A549 (cell line): ENCODE results near the gene KNDC1. TPM values are rescaled to one million over a fixed set of nuclear protein-coding genes. Genes with fewer than 3 reads are reported as not detected.

Experiments
- ATAC-seq, 2 experiments: fragments of 200-7000 bp in 1 of 2; fragments of >200 bp in 1 of 2; cut with Nextera tagmentation in 1 of 2; cut with Tn5 transposase in 1 of 2; 3 replicates each; pipeline versions ENCODE4 v1.8.0 to v1.9.1; 2018 to 2020; ENCODE audit warnings: mild to moderate bottlenecking in 1 of 2, moderate library complexity in 1 of 2
- CTCF ChIA-PET: fragments of 300-600 bp; sonication (Branson Sonifier 250); formaldehyde crosslinking; extraction: SDS; loops from one replicate; lab custom pipeline; 2021; ENCODE audit warnings: antibody characterized with exemption, inconsistent platforms; lab: Yijun Ruan, JAX
- POLR2A ChIA-PET: fragments of 350-600 bp; formaldehyde crosslinking; extraction: SDS; loops from one replicate; lab custom pipeline; 2021; ENCODE audit warnings: antibody characterized with exemption, inconsistent platforms; lab: Yijun Ruan, JAX
- DNase-seq, 2 experiments: peaks; one replicate each; pipeline versions ENCODE4 v3.0.0 to v3.0.0-alpha.2; 2011 to 2016; ENCODE audit warnings: low read depth in 1 of 2, low spot score in 1 of 2
- FAIRE-seq: peaks from 2 replicates; lab custom pipeline; 2011; peaks lifted over from hg19 to GRCh38; lab: Jason Lieb, UNC
- H3K27ac ChIP-seq, 2 experiments: fragments of >200 bp; sonication (Bioruptor Twin); formaldehyde crosslinking; 3 replicates each; pipeline ENCODE4 v1.5.1; 2016 to 2017
- H3K4me1 ChIP-seq: fragments of >200 bp; sonication (Bioruptor Twin); formaldehyde crosslinking; 3 replicates; pipeline ENCODE4 v1.6.1; 2016
- H3K4me2 ChIP-seq: fragments of >200 bp; sonication (Bioruptor Twin); formaldehyde crosslinking; 3 replicates; pipeline ENCODE4 v1.6.1; 2016
- H3K4me3 ChIP-seq: fragments of >200 bp; sonication (Bioruptor Twin); formaldehyde crosslinking; 3 replicates; pipeline ENCODE4 v1.5.1; 2016
- H3K9me3 ChIP-seq: fragments of >200 bp; sonication (Bioruptor Twin); formaldehyde crosslinking; 3 replicates; pipeline ENCODE4 v1.6.1; 2016
- BCL3 ChIP-seq: fragments of >200 bp; sonication (Bioruptor Twin); formaldehyde crosslinking; IDR thresholded peaks from 3 replicates; pipeline ENCODE4 v1.6.1; 2016
- CBX2 ChIP-seq: fragments of 200-600 bp; sonication (generic); IDR thresholded peaks from 2 replicates; pipeline ENCODE4 v1.6.1; 2016; ENCODE audit warnings: low read depth, mild to moderate bottlenecking, borderline replicate concordance
- CBX8 ChIP-seq: fragments of 200-600 bp; sonication (generic); IDR thresholded peaks from 2 replicates; pipeline ENCODE4 v1.6.1; 2016
- CEBPB ChIP-seq, 2 experiments: fragments of >200 bp in 1 of 2; sonication (Bioruptor Twin) in 1 of 2; formaldehyde crosslinking in 1 of 2; IDR thresholded peaks; 2 replicates each; pipeline ENCODE4 v1.6.1; 2012 to 2016
- CHD4 ChIP-seq: fragments of 200-600 bp; sonication (generic); IDR thresholded peaks from 2 replicates; pipeline ENCODE4 v1.6.1; 2016; ENCODE audit warnings: antibody characterized with exemption, mild to moderate bottlenecking, borderline replicate concordance
- EHMT2 ChIP-seq: fragments of 200-600 bp; sonication (generic); IDR thresholded peaks from 2 replicates; pipeline ENCODE4 v1.6.1; 2016; ENCODE audit warnings: antibody characterized with exemption, low read depth, mild to moderate bottlenecking, moderate library complexity
- ESRRA ChIP-seq: fragments of 150-350 bp; IDR thresholded peaks from 2 replicates; pipeline ENCODE4 v1.6.1; 2014; ENCODE audit warnings: mild to moderate bottlenecking, low read length, borderline replicate concordance
- FOSB ChIP-seq: fragments of 250-450 bp; sonication (Bioruptor Pico); IDR thresholded peaks from 2 replicates; pipeline ENCODE4 v1.5.0; 2020; ENCODE audit warnings: mild to moderate bottlenecking, moderate library complexity
- FOSL2 ChIP-seq, 2 experiments: fragments of 450-650 bp in 1 of 2; fragments of >200 bp in 1 of 2; sonication (Bioruptor Twin) in 1 of 2; formaldehyde crosslinking; IDR thresholded peaks; 2 replicates each; pipeline versions ENCODE4 v1.5.0 to v1.6.1; 2016 to 2020; ENCODE audit warnings: mild to moderate bottlenecking in 1 of 2, moderate library complexity in 1 of 2
- FOXS1 ChIP-seq: fragments of 250-450 bp; sonication (Bioruptor Pico); IDR thresholded peaks from 2 replicates; pipeline ENCODE4 v1.5.0; 2020; ENCODE audit warnings: mild to moderate bottlenecking, moderate library complexity
- HEYL ChIP-seq: fragments of 250-450 bp; sonication (Bioruptor Pico); IDR thresholded peaks from 2 replicates; pipeline ENCODE4 v1.8.0; 2021; ENCODE audit warnings: mild to moderate bottlenecking, moderate library complexity
- HMGXB4 ChIP-seq: fragments of 250-450 bp; sonication (Bioruptor Pico); IDR thresholded peaks from 2 replicates; pipeline ENCODE4 v1.5.0; 2021; ENCODE audit warnings: mild to moderate bottlenecking, moderate library complexity, borderline replicate concordance
- HOXA7 ChIP-seq: fragments of 250-450 bp; sonication (Bioruptor Pico); IDR thresholded peaks from 2 replicates; pipeline ENCODE4 v1.5.0; 2020; ENCODE audit warnings: mild to moderate bottlenecking, moderate library complexity
- HOXB5 ChIP-seq: fragments of 250-450 bp; sonication (Bioruptor Pico); IDR thresholded peaks from 2 replicates; pipeline ENCODE4 v1.5.0; 2020; ENCODE audit warnings: mild to moderate bottlenecking, moderate library complexity
- JUN ChIP-seq, 2 experiments: fragments of >200 bp; sonication (Bioruptor Twin); formaldehyde crosslinking; IDR thresholded peaks; 2 replicates in 1 of 2; 3 replicates in 1 of 2; pipeline ENCODE4 v1.6.1; 2016 to 2017
- KDM1A ChIP-seq: fragments of 200-600 bp; sonication (generic); IDR thresholded peaks from 2 replicates; pipeline ENCODE4 v1.6.1; 2016; ENCODE audit warnings: low read depth, mild to moderate bottlenecking
- KDM5A ChIP-seq: fragments of 200-600 bp; sonication (generic); IDR thresholded peaks from 2 replicates; pipeline ENCODE4 v1.6.1; 2016; ENCODE audit warnings: antibody characterized with exemption, mild to moderate bottlenecking
- MAZ ChIP-seq: fragments of 150-350 bp; IDR thresholded peaks from 2 replicates; pipeline ENCODE4 v1.6.1; 2014; ENCODE audit warnings: antibody characterized with exemption, low read depth, low read length, borderline replicate concordance
- RAD21 ChIP-seq, 2 experiments: fragments of >200 bp in 1 of 2; sonication (Bioruptor Twin) in 1 of 2; formaldehyde crosslinking in 1 of 2; IDR thresholded peaks in 1 of 2; conservative IDR thresholded peaks in 1 of 2; 2 replicates in 1 of 2; 3 replicates in 1 of 2; pipeline ENCODE4 v1.6.1; 2012 to 2018; ENCODE audit warnings: inconsistent platforms in 1 of 2
- RARB ChIP-seq: fragments of 250-450 bp; sonication (Bioruptor Pico); IDR thresholded peaks from 2 replicates; pipeline ENCODE4 v1.8.0; 2021; ENCODE audit warnings: mild to moderate bottlenecking, moderate library complexity
- RCOR1 ChIP-seq: fragments of 150-350 bp; IDR thresholded peaks from 2 replicates; pipeline ENCODE4 v1.6.1; 2014; ENCODE audit warnings: antibody characterized with exemption, low read length, low read depth
- SMC3 ChIP-seq: fragments of >200 bp; sonication (Bioruptor Twin); formaldehyde crosslinking; IDR thresholded peaks from 3 replicates; pipeline ENCODE4 v1.6.1; 2018; ENCODE audit warnings: inconsistent platforms
- TFCP2L1 ChIP-seq: fragments of 250-450 bp; sonication (Bioruptor Pico); IDR thresholded peaks from 2 replicates; pipeline ENCODE4 v1.5.0; 2021; ENCODE audit warnings: mild to moderate bottlenecking
- ZFP36 ChIP-seq: fragments of 450-650 bp; IDR thresholded peaks from 2 replicates; pipeline ENCODE4 v1.6.1; 2014; ENCODE audit warnings: borderline replicate concordance; ENCODE audit not compliant: partially characterized antibody
- ZNF302 ChIP-seq: fragments of 250-450 bp; sonication (Bioruptor Pico); IDR thresholded peaks from 2 replicates; pipeline ENCODE4 v1.9.0; 2021; ENCODE audit warnings: inconsistent platforms, mild to moderate bottlenecking, moderate library complexity
- WGBS: methylation state at CpG from one replicate; pipeline ENCODE4 v1.1.6; 2017; ENCODE audit errors: missing lambda C conversion rate; 5-methylcytosine and 5-hydroxymethylcytosine counted together
- polyA plus RNA-seq, 4 experiments: library from polyadenylated mRNA; depleted of rRNA in 3 of 4; stranded (reverse); fragments of >200 nt; fragmentation: RNase III in 1 of 4; extraction: RNeasy Plus Mini Kit Qiagen cat#74134 plus additional on column Dnase treatment in 1 of 4; gene quantifications; 2 replicates in 3 of 4; 3 replicates in 1 of 4; pipeline ENCODE4 v1.2.3, GENCODE V29; 2011 to 2017
- TF ChIP-seq, protein P1 (sequence below): fragments of >200 bp; sonication (Bioruptor Twin); formaldehyde crosslinking; IDR thresholded peaks from 3 replicates; pipeline ENCODE4 v1.5.1; 2016
- TF ChIP-seq, protein P2 (sequence below): fragments of 150-350 bp; IDR thresholded peaks from 2 replicates; pipeline ENCODE4 v1.6.1; 2014; ENCODE audit warnings: low read depth, mild to moderate bottlenecking, low read length

KNDC1 gene
- polyA plus RNA-seq, 2 of the 4 experiments (the other 2 are of a cell fraction): 0.56 to 0.63 TPM

- ATAC-seq (peak; percentile 78 to 91), DNase-seq (peak; percentile 47 to 81), FAIRE-seq (no peak)
- H3K4me1 ChIP-seq: no peaks in the 10 kb centered on the region
- ChIA-PET CTCF (interaction anchor here (0.6 to 4.2 kb wide), 50 partner anchors 8 to 488 kb away, joined by 3 to 49 read pairs (median 4); partner anchors contain the start of gene CFAP46), POLR2A (no interaction called here)
- H3K4me2 ChIP-seq: peak overlapping the region; percentile 56
- WGBS: 13% methylated on average over 42 of the region's 58 CpGs
- no peaks in the 10 kb centered on the region for H3K9me3 ChIP-seq
- TF ChIP-seq HEYL (no peak), HMGXB4 (CRISPR knock-in tag) (no peak), EHMT2 (no peak), SMC3 (peak; percentile 94), HOXB5 (CRISPR knock-in tag) (no peak), CEBPB (IDR thresholded peaks at IDR 0.05) (no peak), RARB (CRISPR knock-in tag) (no peak), ESRRA (no peak), TFCP2L1 (no peak), RAD21 (conservative IDR thresholded peaks at IDR 0.05 in 1 of 2, IDR thresholded peaks at IDR 0.05 in 1 of 2) (peak; percentile 76 to 88), CBX8 (no peak), HOXA7 (CRISPR knock-in tag) (no peak), RCOR1 (no peak), CBX2 (no peak), ZNF302 (no peak), KDM1A (no peak), FOSL2 (IDR thresholded peaks at IDR 0.05) (no peak), FOSL2 (CRISPR knock-in tag; IDR thresholded peaks at IDR 0.05) (no peak), CHD4 (no peak)
- TF ChIP-seq, protein P1, sequence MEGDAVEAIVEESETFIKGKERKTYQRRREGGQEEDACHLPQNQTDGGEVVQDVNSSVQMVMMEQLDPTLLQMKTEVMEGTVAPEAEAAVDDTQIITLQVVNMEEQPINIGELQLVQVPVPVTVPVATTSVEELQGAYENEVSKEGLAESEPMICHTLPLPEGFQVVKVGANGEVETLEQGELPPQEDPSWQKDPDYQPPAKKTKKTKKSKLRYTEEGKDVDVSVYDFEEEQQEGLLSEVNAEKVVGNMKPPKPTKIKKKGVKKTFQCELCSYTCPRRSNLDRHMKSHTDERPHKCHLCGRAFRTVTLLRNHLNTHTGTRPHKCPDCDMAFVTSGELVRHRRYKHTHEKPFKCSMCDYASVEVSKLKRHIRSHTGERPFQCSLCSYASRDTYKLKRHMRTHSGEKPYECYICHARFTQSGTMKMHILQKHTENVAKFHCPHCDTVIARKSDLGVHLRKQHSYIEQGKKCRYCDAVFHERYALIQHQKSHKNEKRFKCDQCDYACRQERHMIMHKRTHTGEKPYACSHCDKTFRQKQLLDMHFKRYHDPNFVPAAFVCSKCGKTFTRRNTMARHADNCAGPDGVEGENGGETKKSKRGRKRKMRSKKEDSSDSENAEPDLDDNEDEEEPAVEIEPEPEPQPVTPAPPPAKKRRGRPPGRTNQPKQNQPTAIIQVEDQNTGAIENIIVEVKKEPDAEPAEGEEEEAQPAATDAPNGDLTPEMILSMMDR: peak; percentile 79
- H3K4me3 ChIP-seq: no peak overlapping the region
- no peak overlapping the region for H3K27ac ChIP-seq
These were observed 35.4 kb upstream of the KNDC1 start for GRCh38 chr10:133124357-133125211.

GRCh38 chr10:133125901-133126300 is 34.1 kb upstream of the KNDC1 start:
- POLR2A ChIA-PET: no interaction called here
- Histone ChIP-seq H3K9me3 (no peaks in the 10 kb centered on the region), H3K4me3 (no peak overlapping the region), H3K4me2 (no peak overlapping the region), H3K4me1 (no peaks in the 10 kb centered on the region), H3K27ac (no peak overlapping the region)
- DNase-seq (no peak), ATAC-seq (no peak), FAIRE-seq (no peak)
- WGBS: 36% methylated on average over 9 of the region's 9 CpGs
- CTCF ChIA-PET: interaction anchor here (1.0 to 4.2 kb wide), 6 partner anchors 21 to 290 kb away, joined by 3 to 49 read pairs (median 6); no protein-coding TSS in a partner anchor
- TF ChIP-seq FOXS1 (CRISPR knock-in tag) (no peak), KDM5A (no peak), ZFP36 (no peak), FOSL2 (IDR thresholded peaks at IDR 0.05) (no peak), FOSL2 (CRISPR knock-in tag; IDR thresholded peaks at IDR 0.05) (no peak), BCL3 (no peak), JUN (IDR thresholded peaks at IDR 0.05) (no peak), MAZ (no peak), FOSB (CRISPR knock-in tag) (no peak)
- TF ChIP-seq, protein P1: no peak
- TF ChIP-seq, protein P2, sequence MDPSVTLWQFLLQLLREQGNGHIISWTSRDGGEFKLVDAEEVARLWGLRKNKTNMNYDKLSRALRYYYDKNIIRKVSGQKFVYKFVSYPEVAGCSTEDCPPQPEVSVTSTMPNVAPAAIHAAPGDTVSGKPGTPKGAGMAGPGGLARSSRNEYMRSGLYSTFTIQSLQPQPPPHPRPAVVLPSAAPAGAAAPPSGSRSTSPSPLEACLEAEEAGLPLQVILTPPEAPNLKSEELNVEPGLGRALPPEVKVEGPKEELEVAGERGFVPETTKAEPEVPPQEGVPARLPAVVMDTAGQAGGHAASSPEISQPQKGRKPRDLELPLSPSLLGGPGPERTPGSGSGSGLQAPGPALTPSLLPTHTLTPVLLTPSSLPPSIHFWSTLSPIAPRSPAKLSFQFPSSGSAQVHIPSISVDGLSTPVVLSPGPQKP: no peak
